Adrenal gland (tissue), 12 donors: ENCODE data around the gene ANXA4. TPM values are rescaled to one million over a fixed set of nuclear protein-coding genes. Genes with fewer than 3 reads are reported as not detected.

ENCODE experiments used
- DNase-seq, 7 donors: peaks; one replicate each; pipeline ENCODE4 v3.0.0-alpha.2; 2019 to 2020
- H3K27ac ChIP-seq, 5 donors: fragments of 200-600 bp; sonication (generic) in 4 of 5; 1 replicate in 3 of 5; 2 replicates in 2 of 5; pipeline versions ENCODE4 v1.5.1 to v1.8.0; 2016 to 2020; ENCODE audit warnings: mild to moderate bottlenecking in 1 of 5
- H3K27me3 ChIP-seq: fragments of 200-600 bp; 2 replicates; pipeline ENCODE4 v1.8.0; 2021
- H3K36me3 ChIP-seq, 2 donors: fragments of 200-600 bp; replicated peaks in 1 of 2; 1 replicate in 1 of 2; 2 replicates in 1 of 2; pipeline versions ENCODE4 v1.5.1 to v1.8.0; 2018 to 2022
- H3K4me1 ChIP-seq, 2 donors: fragments of 200-600 bp; replicated peaks in 1 of 2; 1 replicate in 1 of 2; 2 replicates in 1 of 2; pipeline versions ENCODE4 v1.5.1 to v1.8.0; 2018 to 2021
- H3K4me3 ChIP-seq, 4 donors: fragments of 200-600 bp; sonication (generic) in 3 of 4; one replicate each; pipeline ENCODE4 v1.5.1; 2016 to 2018
- H3K9me3 ChIP-seq, 3 donors: fragments of 200-600 bp; sonication (generic) in 1 of 3; replicated peaks in 1 of 3; 1 replicate in 2 of 3; 2 replicates in 1 of 3; pipeline versions ENCODE4 v1.5.1 to v1.8.0; 2016 to 2021
- CTCF ChIP-seq, 6 experiments: fragments of 450-650 bp in 4 of 6; fragments of 200-600 bp in 2 of 6; sonication (generic) in 1 of 6; IDR thresholded peaks; 1 replicate in 5 of 6; 2 replicates in 1 of 6; pipeline versions ENCODE4 v1.5.1 to v1.8.0; 2016 to 2021; ENCODE audit warnings: antibody characterized with exemption in 6 of 6, mild to moderate bottlenecking in 2 of 6, moderate library complexity in 1 of 6
- POLR2A ChIP-seq, 2 donors: fragments of 450-650 bp; IDR thresholded peaks; one replicate each; pipeline ENCODE4 v1.6.1; 2017; ENCODE audit warnings: antibody characterized with exemption in 2 of 2, mild to moderate bottlenecking in 2 of 2, moderate library complexity in 1 of 2
- WGBS, 4 donors: extraction: QIAGEN DNeasy Blood & Tissue Kit in 2 of 4; methylation state at CpG; one replicate each; pipeline versions ENCODE4 v1.1.5 to v1.1.7; 2013 to 2017; 5-methylcytosine and 5-hydroxymethylcytosine counted together
- intact Hi-C, 2 donors: fragments of 100-400 bp; cut with DNase I; formaldehyde crosslinking; loops; one replicate each; pipeline versions ENCODE4 v1.14.1 to v1.15.0; 2022 to 2023
- polyA plus RNA-seq, 3 donors: library from polyadenylated mRNA; stranded (reverse); fragments of 200-250 nt in 2 of 3; fragments of 350-450 nt in 1 of 3; fragmentation: Illumina TruSeq in 1 of 3; extraction: RNeasy Lipid Tissue Mini Kit (QIAGEN cat#74804) in 1 of 3; gene quantifications; one replicate each; pipeline ENCODE4 v1.2.3, GENCODE V29; 2013 to 2014
- small RNA-seq, 2 donors: library from RNA; depleted of rRNA; stranded (forward); fragments of <200 nt; gene quantifications; one replicate each; pipeline ENCODE3, GENCODE V24; 2016
- total RNA-seq, 9 donors: library from RNA; depleted of rRNA in 4 of 9; stranded (reverse); fragments of >200 nt in 4 of 9; fragments of 120-200 nt in 1 of 9; fragmentation: NEBNext Ultra II Directional in 1 of 9; extraction: Animal tissue kit (Norgen Biotek cat#: 25700) in 1 of 9; gene quantifications; one replicate each; pipeline versions ENCODE4 v1.1.0 to v1.2.4, GENCODE V29; 2013 to 2023
- donor health status: healthy with polysubstance abuse.
- donor health status: Bipolar disorder and iron deficiency.
- donor health status: DM: yes; HTN: yes; CAD: no.
- donor health status: DM: no; HTN: no; CAD: no.
- donor health status: DM: no; HTN: no; CAD: no.
- donor health status: DM: yes; HTN: yes; CAD: no.

Gene ANXA4
- total and polyA plus RNA-seq, 12 donors = 20.6 to 57.4 (median 33.1) TPM

GRCh38 chr2:69858261-69858660 lies 116.3 kb downstream of the ANXA4 start:
- H3K4me3 ChIP-seq = no peak overlapping the region
- 92 to 98% (median 97%) methylated on average over 2 of the region's 2 CpGs for WGBS, 4 donors
- H3K27ac ChIP-seq = no peak overlapping the region
- no peaks in the 10 kb centered on the region for H3K4me1 ChIP-seq
- no peaks in the 10 kb centered on the region for H3K9me3 ChIP-seq
- TF ChIP-seq CTCF (IDR thresholded peaks at IDR 0.05) (no peak), POLR2A (IDR thresholded peaks at IDR 0.05) (no peak)
- DNase-seq = no peak
- intact Hi-C loops = no loop called here
- peaks cover 0 to 4% of the 10 kb centered on the region in 2 donors for H3K36me3 ChIP-seq
- no peaks in the 10 kb centered on the region for H3K27me3 ChIP-seq

GRCh38 chr2:69863298-69863697 lies 121.4 kb downstream of the ANXA4 start:
- no peaks in the 10 kb centered on the region for H3K27me3 ChIP-seq
- no peaks in the 10 kb centered on the region for H3K9me3 ChIP-seq
- no peak overlapping the region for H3K4me3 ChIP-seq
- intact Hi-C loops = no loop called here
- WGBS, 4 donors = 95 to 100% (median 97%) methylated on average over 1 of the region's 1 CpG
- peaks cover 0 to 39% of the 10 kb centered on the region in 2 donors for H3K36me3 ChIP-seq
- TF ChIP-seq POLR2A (IDR thresholded peaks at IDR 0.05) (no peak), CTCF (IDR thresholded peaks at IDR 0.05) (no peak)
- no peak for DNase-seq
- H3K27ac ChIP-seq = no peak overlapping the region
- no peaks in the 10 kb centered on the region for H3K4me1 ChIP-seq

Small RNA genes within 50 kb of the gene (small RNA-seq; reads per million reads assigned to genes)
- gene RPL23AP92 = 0 reads per million in 2 donors

Other genes with a start within 250 kb of the ANXA4 start
- gene AAK1, start 98.4 kb upstream of the ANXA4 start, total RNA-seq = 100 to 1,000 TPM in 1 of 9 donors, 10 to 100 TPM in 8; 44.1 to 106 (median 79.6) TPM
- 10 to 100 TPM; 26.2 to 39.8 (median 37.4) TPM for gene AAK1, start 98.4 kb upstream of the ANXA4 start, polyA plus RNA-seq
- gene GMCL1, start 87.5 kb downstream of the ANXA4 start, total RNA-seq = 10 to 100 TPM in 6 of 9 donors, 1 to 10 TPM in 3; 7.3 to 14.9 (median 10.2) TPM
- 10 to 100 TPM in 1 of 3 donors, 1 to 10 TPM in 2; 2.8 to 11.5 (median 5.1) TPM for gene GMCL1, start 87.5 kb downstream of the ANXA4 start, polyA plus RNA-seq
- 10 to 100 TPM; 35.2 to 67.4 (median 43.8) TPM for gene SNRNP27, start 151.8 kb downstream of the ANXA4 start, total RNA-seq
- 10 to 100 TPM; 25.1 to 76.0 (median 46.7) TPM for gene SNRNP27, start 151.8 kb downstream of the ANXA4 start, polyA plus RNA-seq
- 10 to 100 TPM in 3 of 9 donors, 1 to 10 TPM in 6; 5.8 to 12.1 (median 8.0) TPM for gene MXD1, start 173.0 kb downstream of the ANXA4 start, total RNA-seq
- gene MXD1, start 173.0 kb downstream of the ANXA4 start, polyA plus RNA-seq = 1 to 10 TPM; 1.7 to 6.4 (median 2.5) TPM
- 1 to 10 TPM in 8 of 9 donors, under 1 TPM in 1; 0.61 to 5.6 (median 1.8) TPM for gene ASPRV1, start 219.5 kb downstream of the ANXA4 start, total RNA-seq
- gene ASPRV1, start 219.5 kb downstream of the ANXA4 start, polyA plus RNA-seq = 1 to 10 TPM in 2 of 3 donors, under 1 TPM in 1; 0.64 to 3.5 (median 2.8) TPM